SK-N-SH treated with all-trans-retinoic acid at 6 μM for 48 hours (cell line): ENCODE results near the gene CLHC1.

Experiments
- ESRRG ChIP-seq: fragments of 250-450 bp; sonication (Bioruptor Pico); IDR thresholded peaks from 2 replicates; pipeline ENCODE4 v1.6.1; 2021; ENCODE audit warnings: mild to moderate bottlenecking
- ISL1 ChIP-seq: fragments of 250-450 bp; sonication (Bioruptor Pico); IDR thresholded peaks from 2 replicates; pipeline ENCODE4 v2.1.2; 2022; ENCODE audit warnings: mild to moderate bottlenecking, moderate library complexity
- ZFP30 ChIP-seq: fragments of 450-650 bp; formaldehyde crosslinking; IDR thresholded peaks from 2 replicates; pipeline ENCODE4 v1.5.0; 2022; ENCODE audit warnings: mild to moderate bottlenecking, moderate library complexity
- ZNF8 ChIP-seq: fragments of 450-650 bp; formaldehyde crosslinking; IDR thresholded peaks from 2 replicates; pipeline ENCODE4 v1.5.0; 2020; ENCODE audit warnings: mild to moderate bottlenecking, moderate library complexity
- TF ChIP-seq, protein P1 (sequence below): fragments of 250-450 bp; sonication (Bioruptor Pico); IDR thresholded peaks from 2 replicates; pipeline ENCODE4 v1.5.1; 2021; ENCODE audit warnings: mild to moderate bottlenecking, moderate library complexity

DNA sequence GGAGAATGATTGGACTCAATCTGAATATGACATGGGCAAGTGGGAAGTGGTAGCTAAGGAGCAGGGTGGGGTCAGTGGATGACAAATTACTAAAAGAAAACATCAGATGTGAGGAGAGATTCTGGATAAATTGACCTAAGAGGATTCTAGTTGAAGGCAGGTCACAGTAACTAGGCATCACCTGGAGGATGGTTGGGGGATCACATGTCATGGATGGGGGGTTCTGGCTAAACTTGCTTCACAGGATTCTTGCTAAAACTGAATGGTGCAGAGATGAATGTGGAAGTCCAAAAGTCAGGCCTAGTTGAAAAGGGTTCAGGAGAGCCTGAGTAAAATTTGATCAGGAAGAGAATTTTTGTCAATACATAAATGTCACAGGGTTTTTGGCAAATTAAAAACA, 18.3 kb downstream of the CLHC1 start:
- TF ChIP-seq, protein P1, sequence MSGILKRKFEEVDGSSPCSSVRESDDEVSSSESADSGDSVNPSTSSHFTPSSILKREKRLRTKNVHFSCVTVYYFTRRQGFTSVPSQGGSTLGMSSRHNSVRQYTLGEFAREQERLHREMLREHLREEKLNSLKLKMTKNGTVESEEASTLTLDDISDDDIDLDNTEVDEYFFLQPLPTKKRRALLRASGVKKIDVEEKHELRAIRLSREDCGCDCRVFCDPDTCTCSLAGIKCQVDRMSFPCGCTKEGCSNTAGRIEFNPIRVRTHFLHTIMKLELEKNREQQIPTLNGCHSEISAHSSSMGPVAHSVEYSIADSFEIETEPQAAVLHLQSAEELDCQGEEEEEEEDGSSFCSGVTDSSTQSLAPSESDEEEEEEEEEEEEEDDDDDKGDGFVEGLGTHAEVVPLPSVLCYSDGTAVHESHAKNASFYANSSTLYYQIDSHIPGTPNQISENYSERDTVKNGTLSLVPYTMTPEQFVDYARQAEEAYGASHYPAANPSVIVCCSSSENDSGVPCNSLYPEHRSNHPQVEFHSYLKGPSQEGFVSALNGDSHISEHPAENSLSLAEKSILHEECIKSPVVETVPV, result no peak
- TF ChIP-seq ZNF8 (no peak), ESRRG (CRISPR knock-in tag) (no peak), ZFP30 (no peak), ISL1 (CRISPR knock-in tag) (no peak)
